Measurements from ENCODE around the gene P4HA2. TPM values are rescaled to one million over a fixed set of nuclear protein-coding genes. Genes with fewer than 3 reads are reported as not detected.
A peak's percentile ranks its signal among the peaks of the same experiment; 100 is the strongest.

The P4HA2 gene
- total and polyA plus RNA-seq, 7 donors, result 4.2 to 35.2 (median 24.8) TPM

DNA sequence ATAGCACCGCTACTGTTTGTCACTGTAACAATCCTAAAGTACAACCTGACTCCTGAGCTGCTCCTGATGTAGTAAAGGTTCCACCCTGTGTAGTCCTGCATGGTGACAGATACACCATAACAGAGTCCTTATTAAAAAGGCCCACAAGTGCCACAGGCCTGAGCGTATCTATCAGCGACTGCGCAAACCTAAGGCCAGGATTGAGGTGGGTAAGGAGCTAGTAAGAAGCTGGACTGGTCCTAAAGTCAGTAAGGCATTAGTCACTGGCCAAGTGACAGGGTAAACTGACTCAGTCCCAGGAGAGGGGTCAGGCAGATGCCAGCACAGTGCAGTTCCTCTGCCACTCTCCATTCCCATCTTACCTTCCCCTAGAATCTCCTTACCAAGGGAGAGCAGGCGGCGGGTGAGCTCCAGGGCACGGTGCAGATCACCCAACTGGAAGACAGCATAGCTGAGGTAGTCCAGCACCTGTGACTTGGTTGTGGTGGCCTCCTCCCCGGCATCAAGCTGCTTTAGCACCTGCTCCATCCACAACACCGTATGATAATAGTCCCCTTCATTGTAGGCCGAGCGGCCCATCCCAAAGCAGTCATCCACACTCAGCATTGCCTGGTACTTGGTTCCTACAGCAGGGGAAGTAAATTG, 17.6 kb downstream of the P4HA2 start:
- no peaks in the 10 kb centered on the region for H3K27me3 ChIP-seq
- H3K4me3 ChIP-seq, result no peak overlapping the region
- no peaks in the 10 kb centered on the region for H3K9me3 ChIP-seq
- peak; percentile 27 for DNase-seq
- peaks cover 23 to 85% (median 44%) of the 10 kb centered on the region in 4 donors for H3K36me3 ChIP-seq
- no peak overlapping the region for H3K27ac ChIP-seq
- TF ChIP-seq EP300 (IDR thresholded peaks at IDR 0.05) (no peak), POLR2A (IDR thresholded peaks at IDR 0.05) (no peak), POLR2AphosphoS5 (IDR thresholded peaks at IDR 0.05) (no peak)
- TF ChIP-seq, protein P1, sequence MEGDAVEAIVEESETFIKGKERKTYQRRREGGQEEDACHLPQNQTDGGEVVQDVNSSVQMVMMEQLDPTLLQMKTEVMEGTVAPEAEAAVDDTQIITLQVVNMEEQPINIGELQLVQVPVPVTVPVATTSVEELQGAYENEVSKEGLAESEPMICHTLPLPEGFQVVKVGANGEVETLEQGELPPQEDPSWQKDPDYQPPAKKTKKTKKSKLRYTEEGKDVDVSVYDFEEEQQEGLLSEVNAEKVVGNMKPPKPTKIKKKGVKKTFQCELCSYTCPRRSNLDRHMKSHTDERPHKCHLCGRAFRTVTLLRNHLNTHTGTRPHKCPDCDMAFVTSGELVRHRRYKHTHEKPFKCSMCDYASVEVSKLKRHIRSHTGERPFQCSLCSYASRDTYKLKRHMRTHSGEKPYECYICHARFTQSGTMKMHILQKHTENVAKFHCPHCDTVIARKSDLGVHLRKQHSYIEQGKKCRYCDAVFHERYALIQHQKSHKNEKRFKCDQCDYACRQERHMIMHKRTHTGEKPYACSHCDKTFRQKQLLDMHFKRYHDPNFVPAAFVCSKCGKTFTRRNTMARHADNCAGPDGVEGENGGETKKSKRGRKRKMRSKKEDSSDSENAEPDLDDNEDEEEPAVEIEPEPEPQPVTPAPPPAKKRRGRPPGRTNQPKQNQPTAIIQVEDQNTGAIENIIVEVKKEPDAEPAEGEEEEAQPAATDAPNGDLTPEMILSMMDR (IDR thresholded peaks at IDR 0.05), result no peak
- 96% methylated on average over 11 of the region's 11 CpGs for WGBS, 2 donors
- H3K4me1 ChIP-seq, result peaks cover 0 to 22% (median 18%) of the 10 kb centered on the region in 4 donors
- intact Hi-C loops (cut with DNase I), result no loop called here

DNA sequence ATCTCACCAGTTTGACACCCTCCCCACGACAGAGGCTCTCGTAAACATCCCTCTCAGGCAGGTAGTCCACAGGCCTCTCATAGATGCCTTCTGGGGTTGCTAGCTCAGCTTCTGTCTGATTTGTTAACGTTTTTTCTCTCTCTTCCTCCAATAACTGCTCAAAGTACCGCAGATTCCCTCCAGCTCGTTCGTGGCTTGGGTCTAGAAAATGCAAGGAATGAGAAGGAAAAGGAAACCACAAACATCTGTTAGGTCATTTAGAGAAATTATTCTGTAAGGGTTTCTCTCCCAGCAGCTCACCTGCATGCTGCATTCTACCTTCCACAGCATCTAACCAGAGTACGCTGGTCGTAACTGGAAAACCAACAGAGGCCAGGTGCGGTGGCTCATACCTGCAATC, 18.5 kb downstream of the P4HA2 start:
- no peaks in the 10 kb centered on the region for H3K27me3 ChIP-seq
- peaks cover 23 to 94% (median 47%) of the 10 kb centered on the region in 4 donors for H3K36me3 ChIP-seq
- no peak for DNase-seq
- H3K4me1 ChIP-seq, result peaks cover 0 to 13% (median 9%) of the 10 kb centered on the region in 4 donors
- 54 to 81% methylated on average over 9 of the region's 9 CpGs for WGBS, 2 donors
- H3K27ac ChIP-seq, result no peak overlapping the region
- intact Hi-C loops (cut with DNase I), result no loop called here
- no peak overlapping the region for H3K4me3 ChIP-seq
- no peak for TF ChIP-seq EP300 (IDR thresholded peaks at IDR 0.05)
- no peak for TF ChIP-seq POLR2A (IDR thresholded peaks at IDR 0.05)
- no peak for TF ChIP-seq POLR2AphosphoS5 (IDR thresholded peaks at IDR 0.05)
- TF ChIP-seq, protein P1 (IDR thresholded peaks at IDR 0.05), result no peak
- H3K9me3 ChIP-seq, result no peaks in the 10 kb centered on the region

DNA sequence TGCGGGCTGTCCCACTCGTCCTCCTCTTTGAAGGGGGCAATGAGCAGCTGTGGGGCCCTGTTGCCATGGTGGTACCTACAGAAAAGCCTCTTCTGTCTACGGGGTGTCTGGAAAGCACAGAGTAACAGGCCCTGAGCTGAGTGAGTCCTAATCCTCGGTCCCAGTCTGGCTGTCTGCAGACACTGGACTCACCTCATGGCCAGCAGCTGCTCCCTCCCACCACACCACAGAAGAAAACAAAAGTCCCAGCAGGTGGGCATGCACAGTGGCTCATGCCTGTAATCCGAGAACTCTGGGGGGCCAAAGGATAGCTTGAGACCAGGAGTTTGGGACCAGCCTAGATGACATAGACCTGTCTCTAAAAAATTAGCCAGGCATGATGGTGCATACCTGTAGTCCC, 19.9 kb downstream of the P4HA2 start:
- H3K4me1 ChIP-seq, result peaks cover 0 to 12% (median 8%) of the 10 kb centered on the region in 4 donors

DNA sequence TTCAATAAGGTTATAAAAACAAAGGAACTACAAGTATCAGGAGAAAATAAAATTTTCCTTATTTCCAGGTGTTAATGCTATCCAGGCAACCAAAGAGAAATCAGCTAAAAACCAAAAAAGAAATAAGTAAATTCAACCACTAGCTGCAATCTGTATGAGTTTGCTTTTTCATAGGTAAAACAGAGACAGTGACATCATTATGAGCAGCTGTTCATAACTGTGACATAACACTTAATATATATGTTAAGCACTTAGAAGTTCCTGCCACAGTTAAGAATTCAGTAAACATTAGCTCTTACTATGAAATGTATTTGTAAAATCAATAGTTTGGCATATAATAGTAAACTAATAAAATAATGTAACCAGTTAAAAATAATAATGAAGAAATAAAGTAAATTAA, 20.9 kb downstream of the P4HA2 start:
- Histone ChIP-seq H3K9me3 (no peaks in the 10 kb centered on the region), H3K36me3 (peaks cover 11 to 96% (median 37%) of the 10 kb centered on the region in 4 donors), H3K27me3 (no peaks in the 10 kb centered on the region), H3K27ac (no peak overlapping the region), H3K4me1 (peaks cover 0 to 6% (median 4%) of the 10 kb centered on the region in 4 donors), H3K4me3 (no peak overlapping the region)
- no peak for DNase-seq
- TF ChIP-seq EP300 (IDR thresholded peaks at IDR 0.05), result no peak
- TF ChIP-seq POLR2A (IDR thresholded peaks at IDR 0.05), result no peak
- TF ChIP-seq, protein P1 (IDR thresholded peaks at IDR 0.05), result no peak
- no peak for TF ChIP-seq POLR2AphosphoS5 (IDR thresholded peaks at IDR 0.05)
- intact Hi-C loops (cut with DNase I), result no loop called here

More for the DNA sequence above, 19.9 kb downstream of the P4HA2 start:
- Histone ChIP-seq H3K9me3 (no peaks in the 10 kb centered on the region), H3K27ac (no peak overlapping the region), H3K27me3 (no peaks in the 10 kb centered on the region), H3K4me3 (no peak overlapping the region), H3K36me3 (peaks cover 16 to 96% (median 39%) of the 10 kb centered on the region in 4 donors)
- TF ChIP-seq, protein P1 (IDR thresholded peaks at IDR 0.05), result no peak
- TF ChIP-seq POLR2A (IDR thresholded peaks at IDR 0.05) (no peak), EP300 (IDR thresholded peaks at IDR 0.05) (no peak), POLR2AphosphoS5 (IDR thresholded peaks at IDR 0.05) (no peak)
- DNase-seq, result no peak
- WGBS, 2 donors, result 95 to 96% methylated on average over 5 of the region's 5 CpGs
- intact Hi-C loops (cut with DNase I), result no loop called here
